HCEC 1CT (cell line): ENCODE data around the gene RANBP6.

Source experiments
- DNase-seq: peaks from one replicate; pipeline ENCODE4 v3.0.0-alpha.2; 2017

The RANBP6 gene

DNA sequence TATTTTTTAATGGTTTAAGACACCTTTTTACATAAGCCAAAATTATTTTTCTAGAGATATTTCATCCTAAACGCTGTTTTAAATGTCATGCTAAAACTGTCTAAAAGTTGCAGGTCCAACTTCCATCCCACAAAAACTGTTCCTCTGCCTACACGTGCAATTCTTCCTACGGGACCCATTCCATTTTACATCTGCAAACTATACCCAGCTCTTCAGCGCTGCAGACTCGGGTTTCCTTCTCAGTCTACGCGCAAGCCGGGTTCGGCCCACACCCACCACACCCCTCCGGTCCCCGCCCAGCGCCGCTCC lies 8.7 kb downstream of the RANBP6 start:
- peak; percentile 82 for DNase-seq

DNA sequence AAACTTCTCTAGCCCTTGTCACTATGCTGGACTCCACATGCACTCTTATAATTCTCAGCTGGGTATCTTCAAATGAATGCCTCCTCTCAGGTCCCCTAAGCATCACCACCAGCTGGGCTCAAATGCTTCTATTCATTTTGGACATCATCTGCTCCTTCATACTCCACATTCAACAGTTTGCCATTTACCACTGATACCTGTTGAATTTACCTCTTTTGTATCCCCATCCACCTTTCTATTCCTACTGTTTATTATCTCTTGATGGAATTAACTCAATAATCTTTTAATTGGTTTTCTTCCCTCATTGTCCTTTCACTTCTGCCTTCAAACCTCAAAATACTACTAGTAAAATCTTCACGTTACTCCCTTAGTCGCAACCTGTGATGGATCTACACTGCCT lies 14.5 kb downstream of the RANBP6 start:
- DNase-seq, result no peak

DNA sequence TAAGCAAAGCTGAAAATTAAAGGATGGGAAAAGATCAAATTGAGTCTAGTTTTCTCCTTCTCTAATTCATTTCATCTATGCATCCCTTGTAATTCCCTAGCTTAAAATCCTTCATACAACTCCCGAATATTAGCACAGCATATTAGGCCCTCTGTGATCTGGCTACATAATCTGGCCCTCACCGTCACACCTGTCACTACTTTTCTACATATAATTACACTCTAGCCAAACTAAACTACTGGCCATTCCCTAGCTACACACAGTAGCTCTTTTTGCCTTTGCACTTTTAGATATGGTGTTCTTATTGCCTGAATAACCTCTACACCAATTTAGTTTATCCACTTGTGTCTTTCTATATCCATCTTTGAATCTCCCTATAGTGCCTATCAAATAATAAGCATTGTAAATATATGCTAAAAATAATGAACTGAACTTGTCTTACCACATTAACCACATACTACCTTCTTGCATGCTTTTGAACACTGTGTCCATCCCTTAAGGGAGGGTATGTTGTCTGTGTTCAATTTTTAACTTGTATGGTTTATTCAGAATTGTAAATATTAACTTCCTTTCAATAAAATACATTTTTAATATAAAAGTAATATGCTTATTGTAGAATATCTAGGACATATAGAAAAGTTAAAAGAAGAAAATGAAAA lies 15.9 kb downstream of the RANBP6 start:
- DNase-seq, result no peak

DNA sequence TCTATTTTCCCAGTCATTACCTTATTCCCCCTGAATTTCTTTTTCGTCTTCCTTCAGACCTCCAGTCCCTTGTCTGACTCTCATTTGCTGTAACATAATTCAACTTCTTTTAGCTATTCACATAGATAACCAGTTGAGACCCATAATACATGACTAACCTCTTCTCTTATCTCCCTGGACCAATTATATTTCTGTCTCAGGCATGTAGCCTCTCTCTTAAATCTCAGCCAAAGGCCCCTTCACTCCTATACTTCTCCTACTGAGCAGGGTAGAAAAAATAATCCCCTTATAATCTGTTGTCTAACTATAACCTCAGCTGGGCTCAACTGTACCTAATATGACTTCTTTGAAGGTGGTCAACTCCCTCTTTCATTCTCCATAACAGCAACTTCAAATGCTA lies 20.9 kb downstream of the RANBP6 start:
- no peak for DNase-seq

DNA sequence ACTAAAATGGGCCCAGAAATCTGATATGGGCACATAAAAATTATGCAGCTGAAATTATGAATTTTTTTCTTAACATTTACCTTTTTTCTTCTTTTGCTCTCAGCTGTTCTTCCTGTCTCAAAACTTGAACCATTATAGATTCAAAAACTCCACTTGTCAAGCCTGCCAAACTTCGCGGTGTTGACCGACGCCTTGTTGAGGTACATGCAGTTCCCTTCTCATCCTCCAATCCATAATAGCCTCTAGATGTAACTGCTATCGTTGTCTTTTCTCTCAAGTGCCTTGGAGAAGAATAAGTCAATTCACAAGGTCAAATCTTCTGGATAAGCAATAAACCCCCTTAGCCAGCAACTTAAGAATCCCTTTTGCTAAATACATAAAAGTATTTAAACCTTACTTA lies 27.2 kb downstream of the RANBP6 start:
- no peak for DNase-seq

DNA sequence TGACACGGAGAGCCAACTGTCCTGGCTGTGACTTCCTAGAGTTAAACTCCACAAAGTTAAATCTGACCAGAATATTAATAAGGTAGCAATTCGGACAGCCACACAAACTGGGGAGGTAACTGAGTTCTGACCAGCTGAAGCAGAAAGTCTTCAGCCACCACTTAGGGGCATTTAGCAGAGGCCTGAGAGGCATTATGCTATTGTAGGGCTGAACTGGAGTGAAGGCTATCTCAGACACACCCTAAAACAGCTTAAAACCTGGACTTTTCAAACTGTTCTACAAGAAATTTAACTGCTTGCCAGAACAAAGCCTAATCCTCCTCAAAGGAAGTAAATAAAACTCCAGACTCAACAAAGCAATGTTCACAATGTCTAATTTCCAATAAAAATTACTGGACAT lies 32.4 kb downstream of the RANBP6 start:
- no peak for DNase-seq

DNA sequence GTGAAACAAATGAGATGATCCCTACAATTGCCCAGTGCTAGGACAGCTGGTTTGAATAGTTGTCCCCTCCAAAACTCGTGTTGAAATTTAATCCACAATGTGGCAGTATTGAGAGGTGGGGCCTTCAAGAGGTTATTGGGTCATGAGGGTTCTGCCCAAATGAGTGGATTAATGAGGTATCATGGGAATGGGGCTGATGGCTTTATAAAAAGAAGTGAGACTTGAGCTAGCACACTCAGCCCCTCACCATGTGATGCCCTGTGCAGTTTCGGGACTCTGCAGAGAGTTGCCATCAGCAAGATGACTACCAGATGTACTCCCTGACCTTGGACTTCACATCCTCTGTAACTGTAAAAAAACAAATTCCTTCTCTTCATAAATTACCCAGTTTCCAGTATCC lies 33.1 kb downstream of the RANBP6 start:
- no peak for DNase-seq

DNA sequence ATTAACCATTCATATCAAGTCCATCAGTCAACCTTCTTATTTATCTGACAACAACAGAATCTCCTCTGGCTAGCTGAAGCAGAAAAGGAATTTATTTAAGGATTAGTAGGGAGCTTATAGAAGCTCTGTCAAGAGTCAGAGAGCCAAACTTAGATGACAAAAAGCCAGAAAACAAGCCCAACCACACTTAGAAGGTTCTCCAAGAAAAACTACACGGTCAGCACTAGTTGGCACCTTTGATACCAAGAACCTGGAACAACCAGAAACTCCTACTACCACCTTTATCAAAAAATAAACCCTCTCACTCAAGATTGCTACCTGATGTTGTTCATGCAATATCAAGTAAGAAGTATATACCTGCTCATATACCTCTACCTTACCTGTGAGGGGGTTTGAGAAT lies 36.9 kb downstream of the RANBP6 start:
- no peak for DNase-seq

DNA sequence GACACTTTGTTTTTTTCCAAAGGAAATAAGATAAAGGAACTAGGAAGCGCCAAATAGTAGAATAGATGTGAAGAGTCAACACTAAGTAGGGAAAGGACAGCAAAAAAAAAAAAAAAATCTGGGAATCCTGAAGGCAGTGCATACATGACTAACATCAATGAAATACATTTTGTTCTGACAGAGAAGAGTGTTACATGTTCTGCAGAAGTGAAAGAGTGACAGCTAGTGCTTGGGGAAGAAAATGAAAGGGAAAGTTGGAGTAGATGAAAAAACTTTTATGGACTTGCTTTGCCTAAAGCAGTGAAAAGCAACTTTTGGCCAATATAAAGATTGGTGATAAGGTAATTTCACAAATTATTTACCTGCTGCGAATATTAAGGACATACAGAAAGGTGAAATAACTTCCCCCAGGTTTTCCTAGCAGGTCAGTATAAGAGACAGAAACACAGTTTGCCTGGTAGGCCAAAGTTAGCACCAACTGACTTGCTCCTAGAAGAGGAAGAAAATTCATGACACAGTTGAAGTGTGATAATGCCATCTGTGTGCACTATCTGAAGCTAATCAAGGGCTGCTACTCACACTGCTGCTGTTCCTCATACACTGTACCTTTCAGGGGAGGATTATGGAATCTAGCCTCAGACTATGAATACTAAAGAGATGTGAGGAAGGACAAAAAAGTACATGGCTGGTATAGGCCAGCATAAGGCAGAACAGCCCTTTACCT lies 38.6 kb downstream of the RANBP6 start:
- DNase-seq, result peak; percentile 2

DNA sequence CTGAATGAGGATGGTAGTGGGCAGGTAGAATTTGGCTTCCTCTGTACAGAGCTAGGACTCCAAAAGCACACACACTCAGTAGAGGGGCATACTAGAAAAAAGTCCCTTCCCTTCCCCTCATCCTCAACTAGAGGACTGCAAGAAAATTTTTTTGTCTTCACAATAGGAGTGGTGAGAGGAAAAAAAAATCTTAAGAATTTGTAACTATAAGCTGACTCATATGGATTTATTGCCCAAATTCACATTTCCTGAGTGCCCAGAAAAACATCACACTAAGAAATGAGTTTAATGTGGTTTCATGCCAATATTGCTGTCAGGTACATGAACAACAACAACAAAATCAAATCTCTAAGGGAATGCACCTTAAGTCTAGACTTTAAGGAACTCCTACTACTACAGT lies 43.7 kb downstream of the RANBP6 start:
- DNase-seq, result peak; percentile 50
